ENCODE data around the gene TTC9. TPM values are rescaled to one million over a fixed set of nuclear protein-coding genes. Genes with fewer than 3 reads are reported as not detected.

Gene TTC9
- total and polyA plus RNA-seq, 4 experiments from 2014 or later: 9.2 to 25.9 (median 20.8) TPM

- intact Hi-C loops (cut with micrococcal nuclease): loop anchor here (5.0 kb wide), 1 partner anchor 347 kb away; no protein-coding TSS in a partner anchor
- POLR2A ChIA-PET (ENCODE audit: partially characterized antibody): interaction anchor here (1.0 to 1.5 kb wide), 2 partner anchors 17 to 34 kb away, joined by 3 to 7 read pairs; partner anchors contain the start of gene TTC9
Observed at GRCh38 chr14:70624972-70625371, 16.7 kb upstream of the TTC9 start.

GRCh38 chr14:70631948-70632347 is 9.8 kb upstream of the TTC9 start:
- Histone ChIP-seq H3K27me3 (ENCODE audit: insufficient read depth, low read length) (no peaks in the 10 kb centered on the region), H3K4me3 (ENCODE audit: low read length in 2 of 2) (no peak overlapping the region), H3K36me3 (ENCODE audit: insufficient read depth, low read length) (no peaks in the 10 kb centered on the region), H3K4me1 (ENCODE audit: insufficient read depth, low read length) (no peaks in the 10 kb centered on the region), H3K9me3 (ENCODE audit: control insufficient read depth in 1 of 2, low read length in 2 of 2) (no peaks in the 10 kb centered on the region), H3K27ac (ENCODE audit: low read depth, low read length) (no peak overlapping the region)
- ChIA-PET POLR2A (ENCODE audit: partially characterized antibody) (interaction anchor here (1.3 kb wide), 1 partner anchor 11 kb away, joined by 3 read pairs; no protein-coding TSS in a partner anchor), CTCF (ENCODE audit: partially characterized antibody) (interaction anchor here (1.5 kb wide), 1 partner anchor 82 kb away, joined by 5 read pairs; no protein-coding TSS in a partner anchor)
- Mint-ChIP-seq H3K9me3 (peaks cover 0 to 10% (median 3%) of the 10 kb centered on the region in 8 donors), H3K36me3 (peaks cover 0 to 4% of the 10 kb centered on the region in 2 donors), H3K27me3 (no peaks in the 10 kb centered on the region), H3K4me3 (no peak overlapping the region), H3K4me1 (no peaks in the 10 kb centered on the region), H3K27ac (no peak overlapping the region)
- no peak for DNase-seq
- intact Hi-C loops (cut with micrococcal nuclease): no loop called here

More at GRCh38 chr14:70624972-70625371, 16.7 kb upstream of the TTC9 start:
- Mint-ChIP-seq H3K4me1 (peaks cover 0 to 2% (median under 1%) of the 10 kb centered on the region in 4 donors), H3K27me3 (no peaks in the 10 kb centered on the region), H3K4me3 (no peak overlapping the region), H3K36me3 (peaks cover 9 to 17% of the 10 kb centered on the region in 2 donors), H3K9me3 (peaks cover 2 to 28% (median 17%) of the 10 kb centered on the region in 8 donors), H3K27ac (no peak overlapping the region)
- H3K36me3 ChIP-seq (ENCODE audit: insufficient read depth, low read length): no peaks in the 10 kb centered on the region
- no peak overlapping the region for H3K27ac ChIP-seq (ENCODE audit: low read depth, low read length)
- DNase-seq: no peak
- H3K4me3 ChIP-seq (ENCODE audit: low read length in 2 of 2): no peak overlapping the region
- H3K4me1 ChIP-seq (ENCODE audit: insufficient read depth, low read length): no peaks in the 10 kb centered on the region
- H3K9me3 ChIP-seq (ENCODE audit: control insufficient read depth in 1 of 2, low read length in 2 of 2): no peaks in the 10 kb centered on the region
- H3K27me3 ChIP-seq (ENCODE audit: insufficient read depth, low read length): no peaks in the 10 kb centered on the region
- CTCF ChIA-PET (ENCODE audit: partially characterized antibody): interaction anchor here (1.7 to 7.8 kb wide), 2 partner anchors 37 to 87 kb away, joined by 4 to 231 read pairs; no protein-coding TSS in a partner anchor

GRCh38 chr14:70635971-70636595 is 5.6 kb upstream of the TTC9 start:
- H3K36me3 ChIP-seq (ENCODE audit: insufficient read depth, low read length): no peaks in the 10 kb centered on the region
- Mint-ChIP-seq H3K27me3 (peaks cover 0 to under 1% of the 10 kb centered on the region in 2 donors), H3K4me3 (no peak overlapping the region), H3K4me1 (peaks cover 13 to 25% (median 21%) of the 10 kb centered on the region in 4 donors), H3K9me3 (peaks cover 0 to 3% (median 0%) of the 10 kb centered on the region in 8 donors), H3K36me3 (peaks cover 2 to 4% of the 10 kb centered on the region in 2 donors), H3K27ac (peak overlapping the region in 1 of 7 donors; percentile 8)
- peaks cover 19% of the 10 kb centered on the region for H3K4me1 ChIP-seq (ENCODE audit: insufficient read depth, low read length)
- intact Hi-C loops (cut with micrococcal nuclease): no loop called here
- no peak for DNase-seq
- ChIA-PET CTCF (ENCODE audit: partially characterized antibody) (interaction anchor here (1.1 to 12.9 kb wide), 2 partner anchors 22 to 76 kb away, joined by 4 to 155 read pairs; no protein-coding TSS in a partner anchor), POLR2A (ENCODE audit: partially characterized antibody) (no interaction called here)
- no peak overlapping the region for H3K4me3 ChIP-seq (ENCODE audit: low read length in 2 of 2)
- no peak overlapping the region for H3K27ac ChIP-seq (ENCODE audit: low read depth, low read length)
- H3K27me3 ChIP-seq (ENCODE audit: insufficient read depth, low read length): no peaks in the 10 kb centered on the region
- H3K9me3 ChIP-seq (ENCODE audit: control insufficient read depth in 1 of 2, low read length in 2 of 2): no peaks in the 10 kb centered on the region

GRCh38 chr14:70638416-70638815 is 3.3 kb upstream of the TTC9 start:
- no peaks in the 10 kb centered on the region for H3K36me3 ChIP-seq (ENCODE audit: insufficient read depth, low read length)
- H3K4me3 ChIP-seq (ENCODE audit: low read length in 2 of 2): no peak overlapping the region
- Mint-ChIP-seq H3K4me3 (peak overlapping the region in 2 of 8 donors; percentile 15 to 26), H3K4me1 (peaks cover 14 to 38% (median 26%) of the 10 kb centered on the region in 4 donors), H3K36me3 (peaks cover 4 to 15% of the 10 kb centered on the region in 2 donors), H3K27ac (peak overlapping the region in 1 of 7 donors; percentile 17), H3K9me3 (peaks cover 0 to 3% (median 0%) of the 10 kb centered on the region in 8 donors), H3K27me3 (peaks cover 0 to 1% of the 10 kb centered on the region in 2 donors)
- ChIA-PET CTCF (ENCODE audit: partially characterized antibody) (interaction anchor here (1.3 to 12.9 kb wide), 3 partner anchors 19 to 179 kb away, joined by 4 to 155 read pairs (median 6); no protein-coding TSS in a partner anchor), POLR2A (ENCODE audit: partially characterized antibody) (no interaction called here)
- intact Hi-C loops (cut with micrococcal nuclease): no loop called here
- no peak for DNase-seq
- peaks cover 22% of the 10 kb centered on the region for H3K4me1 ChIP-seq (ENCODE audit: insufficient read depth, low read length)
- H3K27me3 ChIP-seq (ENCODE audit: insufficient read depth, low read length): no peaks in the 10 kb centered on the region
- no peaks in the 10 kb centered on the region for H3K9me3 ChIP-seq (ENCODE audit: control insufficient read depth in 1 of 2, low read length in 2 of 2)
- no peak overlapping the region for H3K27ac ChIP-seq (ENCODE audit: low read depth, low read length)

GRCh38 chr14:70640938-70641547 is 673 bp upstream of the TTC9 start:
- peak overlapping the region; percentile 95 to 100 (median 97) for H3K4me3 Mint-ChIP-seq
- ChIA-PET POLR2A (ENCODE audit: partially characterized antibody) (interaction anchor here (0.8 to 7.1 kb wide), 17 partner anchors 8 to 300 kb away, joined by 3 to 363 read pairs (median 5); partner anchors contain the start of gene MAP3K9), CTCF (ENCODE audit: partially characterized antibody) (interaction anchor here (1.0 to 12.9 kb wide), 7 partner anchors 8 to 177 kb away, joined by 3 to 155 read pairs (median 7); partner anchors contain the start of gene MAP3K9)

GRCh38 chr14:70642303-70643235 is 853 bp downstream of the TTC9 start:
- Histone ChIP-seq H3K27me3 (ENCODE audit: insufficient read depth, low read length) (no peaks in the 10 kb centered on the region), H3K36me3 (ENCODE audit: insufficient read depth, low read length) (no peaks in the 10 kb centered on the region), H3K27ac (ENCODE audit: low read depth, low read length) (peak overlapping the region; percentile 81), H3K4me3 (ENCODE audit: low read length in 2 of 2) (peak overlapping the region; percentile 70 to 82), H3K4me1 (ENCODE audit: insufficient read depth, low read length) (peaks cover 64% of the 10 kb centered on the region), H3K9me3 (ENCODE audit: control insufficient read depth in 1 of 2, low read length in 2 of 2) (no peaks in the 10 kb centered on the region)
- Mint-ChIP-seq H3K27me3 (peaks cover 0 to 1% of the 10 kb centered on the region in 2 donors), H3K9me3 (no peaks in the 10 kb centered on the region), H3K4me3 (peak overlapping the region; percentile 89 to 99 (median 96)), H3K4me1 (peaks cover 44 to 78% (median 58%) of the 10 kb centered on the region in 4 donors), H3K27ac (peak overlapping the region; percentile 87 to 96 (median 91)), H3K36me3 (peaks cover 2 to 18% of the 10 kb centered on the region in 2 donors)
- peak; percentile 33 to 53 (median 40) for DNase-seq
- intact Hi-C loops (cut with micrococcal nuclease): no loop called here
- ChIA-PET POLR2A (ENCODE audit: partially characterized antibody) (interaction anchor here (0.6 to 7.1 kb wide), 17 partner anchors 10 to 876 kb away, joined by 3 to 363 read pairs (median 5); partner anchors contain the start of genes MAP3K9 and SRSF5), CTCF (ENCODE audit: partially characterized antibody) (interaction anchor here (0.9 to 12.9 kb wide), 4 partner anchors 9 to 71 kb away, joined by 4 to 155 read pairs (median 16); no protein-coding TSS in a partner anchor)

More at GRCh38 chr14:70640938-70641547, 673 bp upstream of the TTC9 start:
- no peaks in the 10 kb centered on the region for H3K27me3 ChIP-seq (ENCODE audit: insufficient read depth, low read length)
- Mint-ChIP-seq H3K4me1 (peaks cover 35 to 64% (median 47%) of the 10 kb centered on the region in 4 donors), H3K27ac (peak overlapping the region; percentile 88 to 98 (median 95)), H3K27me3 (peaks cover 0 to 1% of the 10 kb centered on the region in 2 donors), H3K36me3 (peaks cover 0 to 18% of the 10 kb centered on the region in 2 donors), H3K9me3 (peaks cover 0 to 2% (median 0%) of the 10 kb centered on the region in 8 donors)
- H3K36me3 ChIP-seq (ENCODE audit: insufficient read depth, low read length): no peaks in the 10 kb centered on the region
- intact Hi-C loops (cut with micrococcal nuclease): loop anchor here (1.0 to 2.0 kb wide), 6 partner anchors 14 to 168 kb away; partner anchors contain the start of genes MAP3K9 and MED6
- peak; percentile 52 to 78 (median 59) for DNase-seq
- peaks cover 48% of the 10 kb centered on the region for H3K4me1 ChIP-seq (ENCODE audit: insufficient read depth, low read length)
- no peaks in the 10 kb centered on the region for H3K9me3 ChIP-seq (ENCODE audit: control insufficient read depth in 1 of 2, low read length in 2 of 2)
- H3K27ac ChIP-seq (ENCODE audit: low read depth, low read length): peak overlapping the region; percentile 56
- H3K4me3 ChIP-seq (ENCODE audit: low read length in 2 of 2): peak overlapping the region; percentile 78 to 85
